Measurements from ENCODE around the gene GLB1L3.
"Not testable (repeated sequence)": the region's sequence is repeated elsewhere in the genome, so short reads cannot be mapped to it uniquely, and the experiment has no call there.

Gene GLB1L3

GRCh38 chr11:134250675-134251074 lies 25.5 kb upstream of the GLB1L3 start:
- no peak for DNase-seq (ENCODE audit: low spot score)

- DNase-seq (ENCODE audit: low spot score) = peak; percentile 7
Observed at GRCh38 chr11:134252346-134253187, 23.6 kb upstream of the GLB1L3 start.

- DNase-seq (ENCODE audit: low spot score) = peak; percentile 97
Observed at GRCh38 chr11:134253188-134253993, 22.8 kb upstream of the GLB1L3 start, which contains the start of the genes ACAD8 and THYN1. Gene ACAD8, plus strand, starts transcription at chr11:134253568. Its CDS starts 33 bp downstream, at chr11:134253601. Gene THYN1, minus strand, starts transcription at chr11:134253352. Its CDS starts 470 bp downstream, at chr11:134252882.

GRCh38 chr11:134254433-134255183 lies 21.6 kb upstream of the GLB1L3 start:
- peak; percentile 19 for DNase-seq (ENCODE audit: low spot score)

GRCh38 chr11:134255184-134255561 lies 21.0 kb upstream of the GLB1L3 start:
- DNase-seq (ENCODE audit: low spot score) = not testable (repeated sequence)

- no peak for DNase-seq (ENCODE audit: low spot score)
Observed at GRCh38 chr11:134257101-134257500, 19.1 kb upstream of the GLB1L3 start.

- DNase-seq (ENCODE audit: low spot score) = no peak
Observed at GRCh38 chr11:134258577-134258976, 17.6 kb upstream of the GLB1L3 start.

GRCh38 chr11:134260503-134260902 lies 15.7 kb upstream of the GLB1L3 start:
- DNase-seq (ENCODE audit: low spot score) = no peak

- no peak for DNase-seq (ENCODE audit: low spot score)
Observed at GRCh38 chr11:134260983-134261382, 15.2 kb upstream of the GLB1L3 start.

- DNase-seq (ENCODE audit: low spot score) = peak; percentile 34
Observed at GRCh38 chr11:134261626-134262488, 14.3 kb upstream of the GLB1L3 start.

- DNase-seq (ENCODE audit: low spot score) = no peak
Observed at GRCh38 chr11:134264966-134265764, 11.0 kb upstream of the GLB1L3 start.

- no peak for DNase-seq (ENCODE audit: low spot score)
Observed at GRCh38 chr11:134266440-134266839, 9.7 kb upstream of the GLB1L3 start.

- DNase-seq (ENCODE audit: low spot score) = no peak
Observed at GRCh38 chr11:134266841-134267251, 9.3 kb upstream of the GLB1L3 start.

- no peak for DNase-seq (ENCODE audit: low spot score)
Observed at GRCh38 chr11:134267461-134267860, 8.7 kb upstream of the GLB1L3 start.

GRCh38 chr11:134267966-134268365 lies 8.2 kb upstream of the GLB1L3 start:
- no peak for DNase-seq (ENCODE audit: low spot score)

GRCh38 chr11:134270250-134270714 lies 5.9 kb upstream of the GLB1L3 start:
- DNase-seq (ENCODE audit: low spot score) = peak; percentile 46

GRCh38 chr11:134271978-134272377 lies 4.2 kb upstream of the GLB1L3 start:
- no peak for DNase-seq (ENCODE audit: low spot score)

GRCh38 chr11:134272381-134273316 lies 3.5 kb upstream of the GLB1L3 start:
- no peak for DNase-seq (ENCODE audit: low spot score)

GRCh38 chr11:134273317-134273712 lies 2.9 kb upstream of the GLB1L3 start:
- no peak for DNase-seq (ENCODE audit: low spot score)

All from RKO (cell line).